ENCODE data around the gene WDR81.

WDR81 gene

GRCh38 chr17:1785930-1786329 is 61.4 kb downstream of the WDR81 start:
- no peak for DNase-seq (ENCODE audit: low read depth, low spot score)
- Histone ChIP-seq H3K36me3 (ENCODE audit: insufficient read depth, low read length) (peaks cover 67% of the 10 kb centered on the region), H3K4me3 (no peak overlapping the region), H3K9ac (ENCODE audit: insufficient read length) (no peak overlapping the region), H3K27ac (no peak overlapping the region), H3K9me3 (ENCODE audit: low read depth, low read length) (no peaks in the 10 kb centered on the region)
- no peak for TF ChIP-seq POLR2AphosphoS5 (IDR thresholded peaks at IDR 0.05; ENCODE audit: borderline replicate concordance, low read depth, low read length)
- no peak for TF ChIP-seq FOXP2 (optimal IDR thresholded peaks at IDR 0.05; ENCODE audit: control extremely low read depth, extremely low read length, insufficient read depth)
- TF ChIP-seq EZH2 (IDR thresholded peaks at IDR 0.05), result no peak

GRCh38 chr17:1786708-1787107 is 62.2 kb downstream of the WDR81 start:
- Histone ChIP-seq H3K9ac (ENCODE audit: insufficient read length) (no peak overlapping the region), H3K27ac (no peak overlapping the region), H3K4me3 (no peak overlapping the region), H3K36me3 (ENCODE audit: insufficient read depth, low read length) (peaks cover 59% of the 10 kb centered on the region), H3K9me3 (ENCODE audit: low read depth, low read length) (no peaks in the 10 kb centered on the region)
- no peak for DNase-seq (ENCODE audit: low read depth, low spot score)
- no peak for TF ChIP-seq FOXP2 (optimal IDR thresholded peaks at IDR 0.05; ENCODE audit: control extremely low read depth, extremely low read length, insufficient read depth)
- TF ChIP-seq EZH2 (IDR thresholded peaks at IDR 0.05), result no peak
- no peak for TF ChIP-seq POLR2AphosphoS5 (IDR thresholded peaks at IDR 0.05; ENCODE audit: borderline replicate concordance, low read depth, low read length)

GRCh38 chr17:1787301-1787902 is 62.9 kb downstream of the WDR81 start:
- Histone ChIP-seq H3K27ac (no peak overlapping the region), H3K4me3 (no peak overlapping the region), H3K36me3 (ENCODE audit: insufficient read depth, low read length) (peaks cover 52% of the 10 kb centered on the region), H3K9ac (ENCODE audit: insufficient read length) (no peak overlapping the region), H3K9me3 (ENCODE audit: low read depth, low read length) (no peaks in the 10 kb centered on the region)
- no peak for DNase-seq (ENCODE audit: low read depth, low spot score)
- TF ChIP-seq EZH2 (IDR thresholded peaks at IDR 0.05) (no peak), FOXP2 (optimal IDR thresholded peaks at IDR 0.05; ENCODE audit: control extremely low read depth, extremely low read length, insufficient read depth) (no peak), POLR2AphosphoS5 (IDR thresholded peaks at IDR 0.05; ENCODE audit: borderline replicate concordance, low read depth, low read length) (no peak)

Data from SK-N-MC (cell line).